SU-DHL-6 (cell line): Measurements from ENCODE around the gene GULP1.

Experiments
- H2AFZ ChIP-seq: fragments of 200-600 bp; sonication (generic); 2 replicates; pipeline ENCODE4 v1.6.1; 2014; ENCODE audit warnings: low read depth, mild to moderate bottlenecking, moderate library complexity, mixed read lengths, antibody characterized with exemption, low read length; ENCODE audit not compliant: severe bottlenecking
- H3F3A ChIP-seq: fragments of 200-600 bp; shearing (Covaris generic); 2 replicates; pipeline ENCODE4 v1.6.0; 2016; ENCODE audit warnings: antibody characterized with exemption, mild to moderate bottlenecking; ENCODE audit not compliant: insufficient read depth
- H3K27ac ChIP-seq: fragments of 200-600 bp; sonication (generic); 2 replicates; pipeline ENCODE4 v1.5.1; 2016; ENCODE audit warnings: low read depth, mild to moderate bottlenecking, low read length, moderate library complexity, mixed read lengths
- H3K27me3 ChIP-seq: fragments of 200-600 bp; sonication (generic), shearing (Covaris generic); 2 replicates; pipeline ENCODE4 v1.6.0; 2014; ENCODE audit warnings: mild to moderate bottlenecking, low read length
- H3K36me3 ChIP-seq: fragments of 200-600 bp; sonication (generic); 2 replicates; pipeline ENCODE4 v1.6.1; 2014; ENCODE audit warnings: mild to moderate bottlenecking, low read length, mixed read lengths
- H3K4me2 ChIP-seq: fragments of 300-600, 200-600 bp; shearing (Covaris generic), sonication (generic); 2 replicates; pipeline ENCODE4 v1.6.0; 2014; ENCODE audit warnings: low read length, low read depth, mild to moderate bottlenecking; ENCODE audit not compliant: poor library complexity, severe bottlenecking
- H3K4me3 ChIP-seq: fragments of 200-600 bp; sonication (generic); 2 replicates; pipeline ENCODE4 v1.5.1; 2014; ENCODE audit warnings: antibody characterized with exemption, low read length, mild to moderate bottlenecking, mixed read lengths; ENCODE audit not compliant: insufficient read depth, poor library complexity, severe bottlenecking
- H3K79me2 ChIP-seq: fragments of 200-600 bp; sonication (generic); 2 replicates; pipeline ENCODE4 v1.6.1; 2014; ENCODE audit warnings: mild to moderate bottlenecking, low read length, moderate library complexity; ENCODE audit not compliant: insufficient read depth
- H3K9ac ChIP-seq: fragments of 200-600 bp; sonication (generic); 2 replicates; pipeline ENCODE4 v1.7.0; 2014; ENCODE audit warnings: mild to moderate bottlenecking, low read length
- H3K9me2 ChIP-seq: fragments of 200-600 bp; sonication (generic); replicated peaks from 2 replicates; pipeline ENCODE4 v1.6.1; 2014; ENCODE audit warnings: low read length; ENCODE audit not compliant: insufficient read depth
- H3K9me3 ChIP-seq: fragments of 200-600 bp; sonication (generic); 2 replicates; pipeline ENCODE4 v1.6.1; 2014; ENCODE audit warnings: low read length, mixed read lengths; ENCODE audit not compliant: insufficient read depth
- H4K20me1 ChIP-seq: fragments of 200-600 bp; sonication (generic); 2 replicates; pipeline ENCODE4 v1.6.1; 2014; ENCODE audit warnings: low read depth, mild to moderate bottlenecking, antibody characterized with exemption, low read length, moderate library complexity, mixed read lengths
- CTCF ChIP-seq: fragments of 200-600 bp; sonication (generic); IDR thresholded peaks from one replicate; pipeline ENCODE4 v1.5.1; 2017; ENCODE audit warnings: antibody characterized with exemption, mild to moderate bottlenecking, low read length, moderate library complexity; ENCODE audit not compliant: insufficient read depth, poor library complexity, severe bottlenecking
- EZH2phosphoT487 ChIP-seq: fragments of 200-600 bp; sonication (generic), shearing (Covaris generic); conservative IDR thresholded peaks from 2 replicates; pipeline ENCODE4 v1.6.1; 2018; ENCODE audit warnings: mild to moderate bottlenecking, antibody characterized with exemption, low read length, moderate library complexity, mixed read lengths

GULP1 gene

DNA sequence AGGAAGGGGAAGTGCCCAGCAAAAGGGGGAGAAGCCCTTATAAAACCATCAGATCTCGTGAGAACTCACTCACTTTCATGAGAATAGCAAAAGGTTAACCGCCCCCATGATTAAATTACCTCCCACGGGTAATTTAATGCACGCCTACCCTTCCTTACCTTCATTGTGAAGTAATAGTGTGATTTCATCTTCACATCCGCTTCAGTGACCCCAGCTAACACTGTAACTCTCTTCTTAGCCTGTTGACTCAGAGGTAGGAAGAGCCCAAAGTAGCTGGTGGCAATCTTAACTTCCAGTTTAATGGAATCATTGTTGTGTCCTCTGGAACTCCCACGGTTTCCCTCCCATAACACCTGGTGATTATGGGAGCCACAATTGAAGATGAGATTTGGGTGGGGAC lies 120.5 kb downstream of the GULP1 start:
- Histone ChIP-seq H3K27me3 (no peaks in the 10 kb centered on the region), H3K79me2 (no peaks in the 10 kb centered on the region), H3K4me3 (no peak overlapping the region), H3K9ac (no peak overlapping the region), H3K27ac (no peak overlapping the region), H4K20me1 (no peaks in the 10 kb centered on the region), H2AFZ (no peak overlapping the region), H3K36me3 (no peaks in the 10 kb centered on the region), H3K9me2 (no peaks in the 10 kb centered on the region), H3K4me2 (no peak overlapping the region), H3K9me3 (no peaks in the 10 kb centered on the region), H3F3A (no peaks in the 10 kb centered on the region)
- no peak for TF ChIP-seq EZH2phosphoT487
- no peak for TF ChIP-seq CTCF

DNA sequence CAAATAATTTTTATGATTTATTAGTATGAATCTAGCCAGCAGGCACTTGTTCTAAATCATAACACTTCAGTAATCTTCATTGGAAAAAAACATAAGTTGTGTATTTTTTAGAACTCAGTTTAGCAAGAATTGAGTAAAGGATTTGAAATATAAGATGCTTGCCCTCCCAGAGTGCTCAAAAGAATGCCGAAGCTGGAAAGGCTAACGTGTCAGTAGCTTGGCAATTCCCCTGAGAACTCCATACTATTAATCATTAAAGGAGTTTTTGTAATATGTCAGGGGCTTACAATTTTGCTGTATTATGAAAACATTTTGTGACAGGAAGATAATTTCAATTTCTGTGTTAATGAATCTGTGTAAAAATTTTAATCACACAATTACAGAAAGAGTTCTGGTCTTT lies 122.7 kb downstream of the GULP1 start:
- no peak overlapping the region for H2AFZ ChIP-seq
- no peak overlapping the region for H3K4me3 ChIP-seq
- TF ChIP-seq EZH2phosphoT487 = no peak
- no peak for TF ChIP-seq CTCF
- no peaks in the 10 kb centered on the region for H3K9me2 ChIP-seq
- H3K36me3 ChIP-seq = no peaks in the 10 kb centered on the region
- no peak overlapping the region for H3K4me2 ChIP-seq
- no peaks in the 10 kb centered on the region for H3K79me2 ChIP-seq
- H3F3A ChIP-seq = no peaks in the 10 kb centered on the region
- no peaks in the 10 kb centered on the region for H3K9me3 ChIP-seq
- H3K9ac ChIP-seq = no peak overlapping the region
- H3K27me3 ChIP-seq = no peaks in the 10 kb centered on the region
- H4K20me1 ChIP-seq = no peaks in the 10 kb centered on the region
- H3K27ac ChIP-seq = no peak overlapping the region

- H3K27ac ChIP-seq = no peak overlapping the region
- no peaks in the 10 kb centered on the region for H3K9me3 ChIP-seq
- TF ChIP-seq EZH2phosphoT487 (no peak), CTCF (no peak)
- no peaks in the 10 kb centered on the region for H3F3A ChIP-seq
- H2AFZ ChIP-seq = no peak overlapping the region
- no peak overlapping the region for H3K4me2 ChIP-seq
- no peaks in the 10 kb centered on the region for H4K20me1 ChIP-seq
- no peaks in the 10 kb centered on the region for H3K79me2 ChIP-seq
- no peak overlapping the region for H3K9ac ChIP-seq
- H3K4me3 ChIP-seq = no peak overlapping the region
- no peaks in the 10 kb centered on the region for H3K36me3 ChIP-seq
- H3K27me3 ChIP-seq = no peaks in the 10 kb centered on the region
- no peaks in the 10 kb centered on the region for H3K9me2 ChIP-seq
Measured at GRCh38 chr2:188414869-188415753, 123.4 kb downstream of the GULP1 start.
